HepG2 (cell line): ENCODE results near the gene TAS2R30. TPM values are rescaled to one million over a fixed set of nuclear protein-coding genes. Genes with fewer than 3 reads are reported as not detected.

Source experiments
- ATAC-seq: fragments of 200-7000 bp; cut with Tn5 transposase; 3 replicates; pipeline ENCODE4 v1.9.1; 2020; ENCODE audit warnings: mild to moderate bottlenecking, moderate library complexity
- BruUV-seq: library from RNA; stranded (reverse); fragments of 400-500 nt; replicated peaks from 2 replicates; lab custom pipeline; 2021; lab: Mats Ljungman, UMichigan
- CTCF ChIA-PET: fragments of 300-600 bp; formaldehyde crosslinking; extraction: SDS; loops from one replicate; lab custom pipeline; 2021; ENCODE audit warnings: low total read pairs, inconsistent platforms, low intra/inter-chr PET ratio; lab: Yijun Ruan, JAX
- POLR2A ChIA-PET: fragments of 350-600 bp; sonication (Branson Sonifier 250); formaldehyde crosslinking; loops from one replicate; lab custom pipeline; 2020; ENCODE audit warnings: antibody characterized with exemption, inconsistent platforms; lab: Yijun Ruan, JAX
- DNase-seq: peaks from one replicate; pipeline ENCODE4 v3.0.0-alpha.2; 2015; ENCODE audit warnings: low spot score
- FAIRE-seq: peaks from 3 replicates; lab custom pipeline; 2011; peaks lifted over from hg19 to GRCh38; lab: Jason Lieb, UNC
- H2AFZ ChIP-seq: one replicate; pipeline ENCODE4 v1.6.1; 2011; ENCODE audit warnings: low read length, inconsistent platforms
- H3K27ac ChIP-seq: fragments of 300-600 bp; 3 replicates; pipeline ENCODE4 v1.8.0; 2011; ENCODE audit warnings: mixed run types, mild to moderate bottlenecking, mixed read lengths, low read length, inconsistent platforms; ENCODE audit not compliant: insufficient read depth; ENCODE audit errors: extremely low read length
- H3K27me3 ChIP-seq, 2 experiments: fragments of 200-600 bp in 1 of 2; 2 replicates in 1 of 2; 3 replicates in 1 of 2; pipeline versions ENCODE4 v1.6.0 to v1.8.0; 2011; ENCODE audit warnings: low read length in 2 of 2, mild to moderate bottlenecking in 2 of 2, moderate library complexity in 2 of 2, inconsistent platforms in 1 of 2; ENCODE audit not compliant: insufficient read depth in 2 of 2, control insufficient read depth in 1 of 2
- H3K36me3 ChIP-seq, 2 experiments: fragments of 200-600 bp in 1 of 2; replicated peaks in 1 of 2; 2 replicates in 1 of 2; 3 replicates in 1 of 2; pipeline versions ENCODE4 v1.5.1 to v1.8.0; 2011; ENCODE audit warnings: low read length in 2 of 2, inconsistent platforms in 1 of 2; ENCODE audit not compliant: insufficient read depth in 2 of 2, control insufficient read depth in 1 of 2
- H3K4me1 ChIP-seq: 2 replicates; pipeline ENCODE4 v1.5.1; 2012; ENCODE audit warnings: low read length, inconsistent platforms; ENCODE audit not compliant: insufficient read depth
- H3K4me2 ChIP-seq: 2 replicates; pipeline ENCODE4 v1.6.0; 2011; ENCODE audit warnings: low read depth, low read length, inconsistent platforms
- H3K4me3 ChIP-seq, 3 experiments: fragments of 200-600 bp in 1 of 3; sonication (generic), shearing (Covaris generic) in 1 of 3; replicated peaks in 1 of 3; 2 replicates each; pipeline ENCODE4 v1.5.1; 2011 to 2016; ENCODE audit warnings: low read length in 3 of 3, inconsistent platforms in 2 of 3, low read depth in 2 of 3, mild to moderate bottlenecking in 2 of 3, control low read depth in 1 of 3, mixed read lengths in 1 of 3; ENCODE audit not compliant: insufficient read depth in 1 of 3
- H3K79me2 ChIP-seq: one replicate; pipeline ENCODE4 v1.6.1; 2011; ENCODE audit warnings: low read length, inconsistent platforms; ENCODE audit not compliant: insufficient read depth
- H3K9ac ChIP-seq: 2 replicates; pipeline ENCODE4 v1.6.0; 2011; ENCODE audit warnings: mild to moderate bottlenecking, low read depth, low read length, inconsistent platforms; ENCODE audit not compliant: insufficient read depth
- H3K9me3 ChIP-seq: 2 replicates; pipeline ENCODE4 v1.5.1; 2012; ENCODE audit warnings: mild to moderate bottlenecking, low read length
- H4K20me1 ChIP-seq: 2 replicates; pipeline ENCODE4 v1.6.0; 2011; ENCODE audit warnings: inconsistent platforms, mild to moderate bottlenecking, low read length, moderate library complexity; ENCODE audit not compliant: insufficient read depth
- CBFB ChIP-seq: sonication (generic); formaldehyde crosslinking; IDR thresholded peaks from 2 replicates; pipeline ENCODE4 v1.4.0; 2020; ENCODE audit warnings: missing genetic modification reagents
- GMEB1 ChIP-seq: sonication (generic); formaldehyde crosslinking; IDR thresholded peaks from 2 replicates; pipeline ENCODE4 v1.5.1; 2020; ENCODE audit warnings: missing genetic modification reagents, mild to moderate bottlenecking, borderline replicate concordance
- HNRNPL ChIP-seq: fragments of 200-400 bp; formaldehyde crosslinking; IDR thresholded peaks from 2 replicates; pipeline ENCODE4 v1.6.1; 2017; ENCODE audit warnings: mild to moderate bottlenecking, low read depth, low read length
- MED8 ChIP-seq: sonication (generic); formaldehyde crosslinking; IDR thresholded peaks from 2 replicates; pipeline ENCODE4 v1.8.1; 2023; ENCODE audit warnings: mild to moderate bottlenecking, missing genetic modification reagents; ENCODE audit not compliant: insufficient replicate concordance
- PITX1 ChIP-seq: sonication (generic); formaldehyde crosslinking; IDR thresholded peaks from 2 replicates; pipeline ENCODE4 v1.5.1; 2020; ENCODE audit warnings: mild to moderate bottlenecking, missing genetic modification reagents
- PTBP1 ChIP-seq: fragments of 200-400 bp; formaldehyde crosslinking; IDR thresholded peaks from 2 replicates; pipeline ENCODE4 v1.6.1; 2018; ENCODE audit warnings: low read length, low read depth; ENCODE audit not compliant: poor library complexity, severe bottlenecking
- TARDBP ChIP-seq: sonication (generic); formaldehyde crosslinking; IDR thresholded peaks from 2 replicates; pipeline ENCODE4 v1.8.0; 2022; ENCODE audit warnings: mild to moderate bottlenecking, missing genetic modification reagents
- TRIM22 ChIP-seq: fragments of 450-650 bp; IDR thresholded peaks from 2 replicates; pipeline ENCODE4 v1.6.1; 2017
- ZBTB26 ChIP-seq: IDR thresholded peaks from 2 replicates; pipeline ENCODE4 v1.6.1; 2016; ENCODE audit warnings: missing compliant biosample characterization, missing genetic modification reagents, borderline replicate concordance
- ZFP36L1 ChIP-seq: sonication (generic); formaldehyde crosslinking; IDR thresholded peaks from 2 replicates; pipeline ENCODE4 v1.8.0; 2022; ENCODE audit warnings: mild to moderate bottlenecking, missing genetic modification reagents, moderate library complexity
- ZFP37 ChIP-seq: sonication (generic); formaldehyde crosslinking; IDR thresholded peaks from 2 replicates; pipeline ENCODE4 v1.4.0; 2020; ENCODE audit warnings: missing genetic modification reagents, borderline replicate concordance
- ZMAT3 ChIP-seq: sonication (generic); formaldehyde crosslinking; conservative IDR thresholded peaks from 2 replicates; pipeline ENCODE4 v1.7.0; 2021; ENCODE audit warnings: missing genetic modification reagents
- ZNF260 ChIP-seq: sonication (generic); formaldehyde crosslinking; IDR thresholded peaks from 2 replicates; pipeline ENCODE4 v1.4.0; 2020; ENCODE audit warnings: missing genetic modification reagents, low read depth, mild to moderate bottlenecking, borderline replicate concordance
- ZNF34 ChIP-seq: sonication (generic); formaldehyde crosslinking; IDR thresholded peaks from 2 replicates; pipeline ENCODE4 v1.4.0; 2020; ENCODE audit warnings: mild to moderate bottlenecking, missing genetic modification reagents, borderline replicate concordance
- ZNF670 ChIP-seq: sonication (generic); formaldehyde crosslinking; IDR thresholded peaks from 2 replicates; pipeline ENCODE4 v1.8.0; 2022; ENCODE audit warnings: mild to moderate bottlenecking, missing genetic modification reagents, borderline replicate concordance
- ZNF710 ChIP-seq: sonication (generic); formaldehyde crosslinking; IDR thresholded peaks from 2 replicates; pipeline ENCODE4 v1.5.0; 2020; ENCODE audit warnings: mild to moderate bottlenecking, missing genetic modification reagents, borderline replicate concordance
- ZNF841 ChIP-seq: sonication (generic); formaldehyde crosslinking; IDR thresholded peaks from 2 replicates; pipeline ENCODE4 v1.8.1; 2023; ENCODE audit warnings: missing genetic modification reagents, borderline replicate concordance
- in situ Hi-C: cut with HindIII; loops from 2 replicates; pipeline ENCODE4 v1.10.0; 2017; ENCODE audit warnings: low pct_unique_long_range_greater_than_20kb; ENCODE audit not compliant: extremely low pct_ligation_motif_present
- intact Hi-C: fragments of 100-400 bp; cut with micrococcal nuclease; formaldehyde crosslinking; loops from one replicate; pipeline ENCODE4 v1.10.0; 2022; ENCODE audit not compliant: unreplicated experiment
- polyA plus RNA-seq, 8 experiments: library from polyadenylated mRNA; depleted of rRNA in 3 of 8; stranded (reverse) in 7 of 8; unstranded in 1 of 8; fragments of >200 nt; fragmentation: Illumina TruSeq in 4 of 8; extraction: Trizol in 4 of 8; gene quantifications; 2 replicates each; pipeline versions ENCODE4 v1.2.1 to v1.2.3, GENCODE V29; 2011 to 2016; ENCODE audit warnings: low read depth in 4 of 8, missing spikeins in 1 of 8, mixed read lengths in 1 of 8; ENCODE audit not compliant: insufficient read depth in 1 of 8
- total RNA-seq, 5 experiments: library from RNA; depleted of rRNA; stranded (reverse); fragments of >200 nt; fragmentation: Illumina TruSeq; extraction: Trizol; gene quantifications; 2 replicates each; pipeline ENCODE4 v1.2.3, GENCODE V29; 2016; ENCODE audit warnings: low read depth in 1 of 5

TAS2R30 gene
- total and polyA plus RNA-seq, 2 of the 13 experiments (the other 11 are each of a cell fraction or from before 2014, with no cell fraction given) = 0.42 to 5.2 TPM

- FAIRE-seq = no peak
- CTCF ChIA-PET = no interaction called here
Observed at GRCh38 chr12:11164384-11164783, 29.9 kb upstream of the TAS2R30 start.

More at GRCh38 chr12:11164384-11164783, 29.9 kb upstream of the TAS2R30 start:
- intact Hi-C loops (no loop called here), in situ Hi-C loops (no loop called here)
- Histone ChIP-seq H3K27ac (no peak overlapping the region), H3K9ac (no peak overlapping the region), H3K4me1 (peaks cover 35% of the 10 kb centered on the region), H3K4me2 (no peak overlapping the region), H3K4me3 (no peak overlapping the region), H2AFZ (no peak overlapping the region), H4K20me1 (peaks cover 23% of the 10 kb centered on the region), H3K79me2 (peaks cover 95% of the 10 kb centered on the region), H3K9me3 (no peaks in the 10 kb centered on the region), H3K27me3 (no peaks in the 10 kb centered on the region), H3K36me3 (peaks cover 11 to 46% of the 10 kb centered on the region in 2 experiments)
- no peak for TF ChIP-seq ZFP36L1 (CRISPR knock-in tag)
- TF ChIP-seq ZNF710 = no peak
- no peak for TF ChIP-seq TARDBP
- no peak for TF ChIP-seq ZBTB26 (CRISPR knock-in tag)
- TF ChIP-seq ZMAT3 (CRISPR knock-in tag) = no peak
- no peak for TF ChIP-seq ZFP37 (CRISPR knock-in tag)
- TF ChIP-seq ZNF34 = no peak
- no peak for TF ChIP-seq MED8
- no peak for TF ChIP-seq CBFB (CRISPR knock-in tag)
- TF ChIP-seq ZNF841 (CRISPR knock-in tag) = no peak
- no peak for TF ChIP-seq TRIM22
- TF ChIP-seq PITX1 (CRISPR knock-in tag) = no peak
- no peak for TF ChIP-seq GMEB1 (CRISPR knock-in tag)
- no peak for TF ChIP-seq ZNF670 (CRISPR knock-in tag)
- TF ChIP-seq HNRNPL = no peak
- TF ChIP-seq ZNF260 (CRISPR knock-in tag) = no peak
- no peak for TF ChIP-seq PTBP1
- POLR2A ChIA-PET = interaction anchor here (0.5 kb wide), 1 partner anchor 1829 kb away, joined by 3 read pairs; no protein-coding TSS in a partner anchor
- DNase-seq (no peak), ATAC-seq (no peak)
- BruUV-seq = no TSS peak
